ENCODE data around the gene KIF2C.

DNA sequence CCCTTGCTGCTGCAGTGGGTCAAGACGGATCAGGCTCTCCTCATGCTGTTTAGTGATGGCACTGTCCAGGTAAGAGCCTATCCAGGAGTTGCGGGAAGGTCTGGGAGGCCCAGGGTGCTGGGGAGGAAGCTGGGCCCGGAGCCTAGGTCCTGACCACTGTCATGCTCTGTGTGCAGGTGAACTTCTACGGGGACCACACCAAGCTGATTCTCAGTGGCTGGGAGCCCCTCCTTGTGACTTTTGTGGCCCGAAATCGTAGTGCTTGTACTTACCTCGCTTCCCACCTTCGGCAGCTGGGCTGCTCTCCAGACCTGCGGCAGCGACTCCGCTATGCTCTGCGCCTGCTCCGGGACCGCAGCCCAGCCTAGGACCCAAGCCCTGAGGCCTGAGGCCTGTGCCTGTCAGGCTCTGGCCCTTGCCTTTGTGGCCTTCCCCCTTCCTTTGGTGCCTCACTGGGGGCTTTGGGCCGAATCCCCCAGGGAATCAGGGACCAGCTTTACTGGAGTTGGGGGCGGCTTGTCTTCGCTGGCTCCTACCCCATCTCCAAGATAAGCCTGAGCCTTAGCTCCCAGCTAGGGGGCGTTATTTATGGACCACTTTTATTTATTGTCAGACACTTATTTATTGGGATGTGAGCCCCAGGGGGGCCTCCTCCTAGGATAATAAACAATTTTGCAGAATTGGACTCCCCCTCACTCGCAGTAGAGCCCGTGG, 65.8 kb downstream of the KIF2C start:
- TF ChIP-seq CTCF (IDR thresholded peaks at IDR 0.05) (no peak), POLR2A (IDR thresholded peaks at IDR 0.05) (no peak)
